Measurements from ENCODE around the gene NEIL1.

GRCh38 chr15:75353604-75354003 lies 6.8 kb downstream of the NEIL1 start:
- no peak for TF ChIP-seq CTCF (IDR thresholded peaks at IDR 0.05; ENCODE audit: low read depth, low read length)
- TF ChIP-seq, protein P1, sequence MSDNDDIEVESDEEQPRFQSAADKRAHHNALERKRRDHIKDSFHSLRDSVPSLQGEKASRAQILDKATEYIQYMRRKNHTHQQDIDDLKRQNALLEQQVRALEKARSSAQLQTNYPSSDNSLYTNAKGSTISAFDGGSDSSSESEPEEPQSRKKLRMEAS (IDR thresholded peaks at IDR 0.05; ENCODE audit: low read depth, low read length): no peak

All from NB4 (cell line).